ENCODE measurements around the gene CCZ1B.
"Not testable (repeated sequence)": the region's sequence is repeated elsewhere in the genome, so short reads cannot be mapped to it uniquely, and the experiment has no call there.

DNA sequence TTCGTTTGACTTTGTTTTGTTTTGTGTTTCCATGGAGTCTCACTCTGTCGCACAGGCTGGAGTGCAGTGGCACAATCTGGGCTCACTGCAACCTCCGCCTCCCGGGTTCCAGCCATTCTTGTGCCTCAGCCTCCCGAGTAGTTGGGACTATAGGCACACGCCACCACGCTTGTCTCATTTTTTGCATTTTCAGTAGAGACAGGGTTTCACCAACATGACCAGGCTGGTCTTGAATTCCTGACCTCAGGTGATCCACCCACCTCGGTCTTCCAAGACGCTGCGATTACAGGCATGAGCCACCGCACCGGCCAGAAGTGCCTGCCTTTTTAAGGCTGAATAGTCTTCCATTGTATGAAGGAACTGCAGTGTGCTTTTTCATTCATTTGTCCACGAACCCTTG, 36.8 kb upstream of the CCZ1B start:
- not testable (repeated sequence) for TF ChIP-seq POLR2A (IDR thresholded peaks at IDR 0.05; ENCODE audit: extremely low read depth, insufficient read length)
- TF ChIP-seq, protein P1, sequence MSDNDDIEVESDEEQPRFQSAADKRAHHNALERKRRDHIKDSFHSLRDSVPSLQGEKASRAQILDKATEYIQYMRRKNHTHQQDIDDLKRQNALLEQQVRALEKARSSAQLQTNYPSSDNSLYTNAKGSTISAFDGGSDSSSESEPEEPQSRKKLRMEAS (IDR thresholded peaks at IDR 0.05; ENCODE audit: low read depth, low read length) = not testable (repeated sequence)

Measured in NB4 (cell line).